Neural progenitor cell (in vitro differentiated cells): ENCODE measurements around the gene NMBR. TPM values are rescaled to one million over a fixed set of nuclear protein-coding genes. Genes with fewer than 3 reads are reported as not detected.

Experiments used
- DNase-seq: peaks from one replicate; pipeline ENCODE4 v3.0.0-alpha.2; 2016; ENCODE audit warnings: low spot score
- H2AFZ ChIP-seq: fragments of 200-600 bp; sonication (generic); replicated peaks from 2 replicates; pipeline ENCODE4 v1.6.1; 2016; ENCODE audit warnings: antibody characterized with exemption
- H3F3A ChIP-seq: fragments of 200-600 bp; sonication (generic); 2 replicates; pipeline ENCODE4 v1.6.1; 2016; ENCODE audit warnings: antibody characterized with exemption, low read depth
- H3K27ac ChIP-seq: fragments of 200-600 bp; sonication (generic); 2 replicates; pipeline ENCODE4 v1.5.1; 2016; ENCODE audit warnings: mild to moderate bottlenecking
- H3K27me3 ChIP-seq: fragments of 200-600 bp; sonication (generic); 2 replicates; pipeline ENCODE4 v1.6.1; 2016; ENCODE audit warnings: mild to moderate bottlenecking, moderate library complexity
- H3K36me3 ChIP-seq: fragments of 200-600 bp; sonication (generic); 2 replicates; pipeline ENCODE4 v1.5.1; 2016
- H3K4me1 ChIP-seq: fragments of 200-600 bp; sonication (generic); 2 replicates; pipeline ENCODE4 v1.6.1; 2016; ENCODE audit warnings: mixed run types
- H3K4me2 ChIP-seq: fragments of 200-600 bp; sonication (generic); 2 replicates; pipeline ENCODE4 v1.6.1; 2016
- H3K4me3 ChIP-seq: fragments of 200-600 bp; sonication (generic); 2 replicates; pipeline ENCODE4 v1.5.1; 2016
- H3K79me2 ChIP-seq: fragments of 200-600 bp; sonication (generic); 2 replicates; pipeline ENCODE4 v1.6.1; 2016; ENCODE audit warnings: low read depth
- H3K9ac ChIP-seq: fragments of 200-600 bp; sonication (generic); 2 replicates; pipeline ENCODE4 v1.6.1; 2016
- H3K9me3 ChIP-seq: fragments of 200-600 bp; sonication (generic); 2 replicates; pipeline ENCODE4 v1.5.1; 2016; ENCODE audit warnings: low read depth
- H4K20me1 ChIP-seq: fragments of 200-600 bp; sonication (generic); 2 replicates; pipeline ENCODE4 v1.6.1; 2016; ENCODE audit warnings: low read depth
- H3K27ac Mint-ChIP-seq: 3 replicates; pipeline ENCODE4 v1.8.0; 2021; ENCODE audit warnings: mixed read lengths
- H3K27me3 Mint-ChIP-seq: 2 replicates; pipeline ENCODE4 v1.8.0; 2022; ENCODE audit warnings: low read depth, mild to moderate bottlenecking, inconsistent platforms, moderate library complexity, mixed read lengths; ENCODE audit not compliant: insufficient read depth
- H3K36me3 Mint-ChIP-seq: 3 replicates; pipeline ENCODE4 v1.8.0; 2021; ENCODE audit warnings: mixed read lengths
- H3K4me1 Mint-ChIP-seq: 3 replicates; pipeline ENCODE4 v1.8.0; 2021; ENCODE audit warnings: mixed read lengths
- H3K4me3 Mint-ChIP-seq: 3 replicates; pipeline ENCODE4 v1.8.0; 2021; ENCODE audit warnings: mild to moderate bottlenecking, moderate library complexity, mixed read lengths
- H3K9me3 Mint-ChIP-seq: 3 replicates; pipeline ENCODE4 v1.8.0; 2020; ENCODE audit warnings: mixed read lengths
- CTCF ChIP-seq: fragments of 200-600 bp; sonication (generic); IDR thresholded peaks from 2 replicates; pipeline ENCODE4 v1.5.1; 2017; ENCODE audit warnings: antibody characterized with exemption, mild to moderate bottlenecking
- EZH2 ChIP-seq: fragments of 200-600 bp; sonication (generic); IDR thresholded peaks from 2 replicates; pipeline ENCODE4 v1.6.1; 2017; ENCODE audit warnings: antibody characterized with exemption, mild to moderate bottlenecking, moderate library complexity
- EZH2phosphoT487 ChIP-seq: fragments of 200-600 bp; sonication (generic); IDR thresholded peaks from 2 replicates; pipeline ENCODE4 v1.6.1; 2017; ENCODE audit warnings: antibody characterized with exemption
- total RNA-seq: library from RNA; depleted of rRNA; stranded (reverse); fragments of >200 nt; gene quantifications from 2 replicates; pipeline ENCODE4 v1.2.3, GENCODE V29; 2015; ENCODE audit warnings: low replicate concordance

The NMBR gene
- total RNA-seq, 1 donor from 2014 or later = not detected

- DNase-seq = no peak
- peaks cover 5% of the 10 kb centered on the region for H3K9me3 Mint-ChIP-seq
- no peak overlapping the region for H3K4me3 Mint-ChIP-seq
- no peaks in the 10 kb centered on the region for H3K27me3 ChIP-seq
- no peaks in the 10 kb centered on the region for H4K20me1 ChIP-seq
- no peaks in the 10 kb centered on the region for H3K79me2 ChIP-seq
- H3K27ac Mint-ChIP-seq = no peak overlapping the region
- no peaks in the 10 kb centered on the region for H3K36me3 ChIP-seq
- no peaks in the 10 kb centered on the region for H3K4me1 ChIP-seq
- no peak overlapping the region for H3K4me2 ChIP-seq
- H3K9me3 ChIP-seq = no peaks in the 10 kb centered on the region
- no peaks in the 10 kb centered on the region for H3K36me3 Mint-ChIP-seq
- TF ChIP-seq CTCF = no peak
- TF ChIP-seq EZH2phosphoT487 = no peak
- TF ChIP-seq EZH2 = no peak
- no peaks in the 10 kb centered on the region for H3F3A ChIP-seq
- H2AFZ ChIP-seq = no peak overlapping the region
- H3K27me3 Mint-ChIP-seq = peaks cover 3% of the 10 kb centered on the region
- no peak overlapping the region for H3K4me3 ChIP-seq
- H3K4me1 Mint-ChIP-seq = no peaks in the 10 kb centered on the region
- H3K9ac ChIP-seq = no peak overlapping the region
- no peak overlapping the region for H3K27ac ChIP-seq
Observed at GRCh38 chr6:142051404-142051803, 95.5 kb downstream of the NMBR start.

- no peak overlapping the region for H3K27ac Mint-ChIP-seq
- no peak overlapping the region for H2AFZ ChIP-seq
Observed at GRCh38 chr6:142048593-142048980, 98.3 kb downstream of the NMBR start.

GRCh38 chr6:142047934-142048592 is 98.9 kb downstream of the NMBR start:
- DNase-seq = no peak
- H3K4me3 ChIP-seq = no peak overlapping the region
- H3K36me3 ChIP-seq = no peaks in the 10 kb centered on the region
- no peaks in the 10 kb centered on the region for H3K9me3 ChIP-seq
- no peak overlapping the region for H3K9ac ChIP-seq
- H4K20me1 ChIP-seq = no peaks in the 10 kb centered on the region
- H3K27me3 ChIP-seq = no peaks in the 10 kb centered on the region
- no peak overlapping the region for H2AFZ ChIP-seq
- H3K4me1 Mint-ChIP-seq = no peaks in the 10 kb centered on the region
- H3K79me2 ChIP-seq = no peaks in the 10 kb centered on the region
- no peak overlapping the region for H3K27ac Mint-ChIP-seq
- H3K27ac ChIP-seq = no peak overlapping the region
- no peaks in the 10 kb centered on the region for H3K4me1 ChIP-seq
- peaks cover 3% of the 10 kb centered on the region for H3K9me3 Mint-ChIP-seq
- H3K4me2 ChIP-seq = no peak overlapping the region
- TF ChIP-seq CTCF = no peak
- no peak for TF ChIP-seq EZH2
- TF ChIP-seq EZH2phosphoT487 = no peak
- H3F3A ChIP-seq = no peaks in the 10 kb centered on the region
- peaks cover 4% of the 10 kb centered on the region for H3K27me3 Mint-ChIP-seq
- H3K4me3 Mint-ChIP-seq = no peak overlapping the region
- no peaks in the 10 kb centered on the region for H3K36me3 Mint-ChIP-seq

More at GRCh38 chr6:142048593-142048980, 98.3 kb downstream of the NMBR start:
- H3K9me3 ChIP-seq = no peaks in the 10 kb centered on the region
- Mint-ChIP-seq H3K27me3 (peaks cover 4% of the 10 kb centered on the region), H3K36me3 (no peaks in the 10 kb centered on the region), H3K9me3 (peaks cover 5% of the 10 kb centered on the region), H3K4me1 (no peaks in the 10 kb centered on the region), H3K4me3 (no peak overlapping the region)
- no peak overlapping the region for H3K4me2 ChIP-seq
- no peak overlapping the region for H3K27ac ChIP-seq
- H3K27me3 ChIP-seq = no peaks in the 10 kb centered on the region
- H3F3A ChIP-seq = no peaks in the 10 kb centered on the region
- H3K9ac ChIP-seq = no peak overlapping the region
- H3K4me1 ChIP-seq = no peaks in the 10 kb centered on the region
- H3K36me3 ChIP-seq = no peaks in the 10 kb centered on the region
- TF ChIP-seq EZH2phosphoT487 (no peak), CTCF (no peak), EZH2 (no peak)
- H3K79me2 ChIP-seq = no peaks in the 10 kb centered on the region
- H3K4me3 ChIP-seq = no peak overlapping the region
- no peak for DNase-seq
- no peaks in the 10 kb centered on the region for H4K20me1 ChIP-seq
